ENCODE measurements around the gene GLG1. TPM values are rescaled to one million over a fixed set of nuclear protein-coding genes. Genes with fewer than 3 reads are reported as not detected.
"Not testable (repeated sequence)": the region's sequence is repeated elsewhere in the genome, so short reads cannot be mapped to it uniquely, and the experiment has no call there.

Gene GLG1
- total RNA-seq, 1 experiment from 2014 or later = 487 TPM

DNA sequence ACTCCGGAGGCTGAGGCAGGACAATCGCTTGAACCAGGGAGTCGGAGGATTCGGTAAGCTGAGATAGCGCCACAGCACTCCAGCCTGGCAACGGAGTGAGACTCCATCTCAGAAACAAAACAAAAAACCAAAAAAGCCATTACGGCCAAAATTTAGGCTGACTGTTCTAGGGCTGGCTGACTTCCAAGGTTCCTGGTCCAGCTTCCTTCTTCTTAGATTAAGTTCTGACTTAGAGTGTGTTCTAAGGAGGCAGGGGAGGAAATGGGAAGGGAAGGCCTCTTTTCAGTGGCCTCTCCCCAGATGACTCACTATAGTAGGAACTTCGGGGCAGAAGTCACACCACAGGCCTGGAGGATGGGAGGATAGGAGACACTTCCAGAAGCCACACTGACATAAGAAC is 157.9 kb downstream of the GLG1 start:
- no peaks in the 10 kb centered on the region for H3K4me1 ChIP-seq (ENCODE audit: insufficient read depth, low read length, poor library complexity, severe bottlenecking)
- peak; percentile 38 for DNase-seq (ENCODE audit: low spot score)
- intact Hi-C loops (cut with micrococcal nuclease; ENCODE audit: unreplicated experiment) = no loop called here
- TF ChIP-seq EZH2 (IDR thresholded peaks at IDR 0.05; ENCODE audit: borderline replicate concordance, low read depth, low read length, poor library complexity, severe bottlenecking) = no peak
- TF ChIP-seq, protein P1, sequence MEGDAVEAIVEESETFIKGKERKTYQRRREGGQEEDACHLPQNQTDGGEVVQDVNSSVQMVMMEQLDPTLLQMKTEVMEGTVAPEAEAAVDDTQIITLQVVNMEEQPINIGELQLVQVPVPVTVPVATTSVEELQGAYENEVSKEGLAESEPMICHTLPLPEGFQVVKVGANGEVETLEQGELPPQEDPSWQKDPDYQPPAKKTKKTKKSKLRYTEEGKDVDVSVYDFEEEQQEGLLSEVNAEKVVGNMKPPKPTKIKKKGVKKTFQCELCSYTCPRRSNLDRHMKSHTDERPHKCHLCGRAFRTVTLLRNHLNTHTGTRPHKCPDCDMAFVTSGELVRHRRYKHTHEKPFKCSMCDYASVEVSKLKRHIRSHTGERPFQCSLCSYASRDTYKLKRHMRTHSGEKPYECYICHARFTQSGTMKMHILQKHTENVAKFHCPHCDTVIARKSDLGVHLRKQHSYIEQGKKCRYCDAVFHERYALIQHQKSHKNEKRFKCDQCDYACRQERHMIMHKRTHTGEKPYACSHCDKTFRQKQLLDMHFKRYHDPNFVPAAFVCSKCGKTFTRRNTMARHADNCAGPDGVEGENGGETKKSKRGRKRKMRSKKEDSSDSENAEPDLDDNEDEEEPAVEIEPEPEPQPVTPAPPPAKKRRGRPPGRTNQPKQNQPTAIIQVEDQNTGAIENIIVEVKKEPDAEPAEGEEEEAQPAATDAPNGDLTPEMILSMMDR (conservative IDR thresholded peaks at IDR 0.05; ENCODE audit: low read depth, low read length) = no peak
- CTCF ChIA-PET = no interaction called here
- H3K36me3 ChIP-seq (ENCODE audit: insufficient read depth, low read length, poor library complexity, severe bottlenecking) = peaks cover 82% of the 10 kb centered on the region
- POLR2A ChIA-PET (ENCODE audit: low non-redundant PET) = no interaction called here
- H3K27me3 ChIP-seq (replicated peaks; ENCODE audit: insufficient read depth, low read depth, low read length, poor library complexity) = no peaks in the 10 kb centered on the region
- no peak overlapping the region for H3K4me3 ChIP-seq (ENCODE audit: low read depth, low read length, poor library complexity, severe bottlenecking)
- H3K27ac ChIP-seq (ENCODE audit: low read depth, low read length, poor library complexity, severe bottlenecking) = peak overlapping the region; percentile 22
- no peaks in the 10 kb centered on the region for H3K9me3 ChIP-seq (ENCODE audit: low read depth, low read length, poor library complexity, severe bottlenecking)
- no TSS peak for BruUV-seq (replicated peaks)

DNA sequence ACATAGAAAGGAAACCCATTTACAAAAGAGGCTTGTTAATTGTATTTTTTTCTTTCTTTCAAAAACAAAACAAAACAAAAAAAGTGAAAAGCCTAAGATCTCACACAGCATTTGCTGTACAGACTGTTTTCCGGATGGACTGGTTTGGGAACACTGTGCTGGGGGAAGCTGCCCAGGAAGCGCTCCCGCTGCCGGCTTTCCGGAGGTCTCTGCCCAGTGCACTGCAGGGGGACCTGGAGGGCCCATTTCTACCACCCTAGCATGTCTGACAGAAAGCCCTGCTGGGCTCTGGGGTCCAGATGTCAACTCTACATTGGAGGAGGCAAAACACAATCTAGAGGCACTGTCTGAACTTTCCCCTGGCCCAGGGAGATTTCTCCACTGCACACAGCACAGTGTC is 159.3 kb downstream of the GLG1 start:
- no TSS peak for BruUV-seq (replicated peaks)
- POLR2A ChIA-PET (ENCODE audit: low non-redundant PET) = no interaction called here

DNA sequence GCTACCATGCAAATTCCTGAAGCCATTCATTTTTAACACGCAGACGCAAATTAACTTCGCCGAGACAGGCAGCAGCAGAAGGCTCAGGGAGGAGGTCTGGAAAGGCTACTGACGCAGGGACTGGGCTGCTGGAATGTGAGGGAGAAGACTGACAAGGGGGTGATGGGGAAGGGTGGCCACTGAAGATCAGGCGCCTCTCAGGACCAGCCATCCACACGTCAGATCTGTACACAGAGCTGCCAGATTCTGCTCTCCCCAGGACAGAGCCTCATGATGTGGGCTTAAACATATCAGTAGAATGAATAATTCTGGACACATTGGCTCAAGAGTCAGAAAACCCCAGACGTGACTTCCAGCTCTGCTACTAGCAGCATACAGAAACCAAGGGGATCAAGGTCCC is 160.0 kb downstream of the GLG1 start:
- POLR2A ChIA-PET (ENCODE audit: low non-redundant PET) = no interaction called here
- DNase-seq (ENCODE audit: low spot score) = no peak
- TF ChIP-seq, protein P1 (conservative IDR thresholded peaks at IDR 0.05; ENCODE audit: low read depth, low read length) = no peak
- no peak for TF ChIP-seq EZH2 (IDR thresholded peaks at IDR 0.05; ENCODE audit: borderline replicate concordance, low read depth, low read length, poor library complexity, severe bottlenecking)
- peaks cover 71% of the 10 kb centered on the region for H3K36me3 ChIP-seq (ENCODE audit: insufficient read depth, low read length, poor library complexity, severe bottlenecking)
- no peaks in the 10 kb centered on the region for H3K4me1 ChIP-seq (ENCODE audit: insufficient read depth, low read length, poor library complexity, severe bottlenecking)
- peak overlapping the region; percentile 47 for H3K27ac ChIP-seq (ENCODE audit: low read depth, low read length, poor library complexity, severe bottlenecking)
- BruUV-seq (replicated peaks) = no TSS peak
- intact Hi-C loops (cut with micrococcal nuclease; ENCODE audit: unreplicated experiment) = no loop called here
- H3K27me3 ChIP-seq (replicated peaks; ENCODE audit: insufficient read depth, low read depth, low read length, poor library complexity) = no peaks in the 10 kb centered on the region
- CTCF ChIA-PET = no interaction called here
- no peak overlapping the region for H3K4me3 ChIP-seq (ENCODE audit: low read depth, low read length, poor library complexity, severe bottlenecking)
- H3K9me3 ChIP-seq (ENCODE audit: low read depth, low read length, poor library complexity, severe bottlenecking) = no peaks in the 10 kb centered on the region

More for the DNA sequence above, 159.3 kb downstream of the GLG1 start:
- CTCF ChIA-PET = no interaction called here
- peaks cover 71% of the 10 kb centered on the region for H3K36me3 ChIP-seq (ENCODE audit: insufficient read depth, low read length, poor library complexity, severe bottlenecking)
- peak overlapping the region; percentile 47 for H3K27ac ChIP-seq (ENCODE audit: low read depth, low read length, poor library complexity, severe bottlenecking)
- no peaks in the 10 kb centered on the region for H3K27me3 ChIP-seq (replicated peaks; ENCODE audit: insufficient read depth, low read depth, low read length, poor library complexity)
- no peaks in the 10 kb centered on the region for H3K4me1 ChIP-seq (ENCODE audit: insufficient read depth, low read length, poor library complexity, severe bottlenecking)
- no peak overlapping the region for H3K4me3 ChIP-seq (ENCODE audit: low read depth, low read length, poor library complexity, severe bottlenecking)
- TF ChIP-seq, protein P1 (conservative IDR thresholded peaks at IDR 0.05; ENCODE audit: low read depth, low read length) = no peak
- TF ChIP-seq EZH2 (IDR thresholded peaks at IDR 0.05; ENCODE audit: borderline replicate concordance, low read depth, low read length, poor library complexity, severe bottlenecking) = no peak
- no peak for DNase-seq (ENCODE audit: low spot score)
- intact Hi-C loops (cut with micrococcal nuclease; ENCODE audit: unreplicated experiment) = no loop called here
- H3K9me3 ChIP-seq (ENCODE audit: low read depth, low read length, poor library complexity, severe bottlenecking) = no peaks in the 10 kb centered on the region

DNA sequence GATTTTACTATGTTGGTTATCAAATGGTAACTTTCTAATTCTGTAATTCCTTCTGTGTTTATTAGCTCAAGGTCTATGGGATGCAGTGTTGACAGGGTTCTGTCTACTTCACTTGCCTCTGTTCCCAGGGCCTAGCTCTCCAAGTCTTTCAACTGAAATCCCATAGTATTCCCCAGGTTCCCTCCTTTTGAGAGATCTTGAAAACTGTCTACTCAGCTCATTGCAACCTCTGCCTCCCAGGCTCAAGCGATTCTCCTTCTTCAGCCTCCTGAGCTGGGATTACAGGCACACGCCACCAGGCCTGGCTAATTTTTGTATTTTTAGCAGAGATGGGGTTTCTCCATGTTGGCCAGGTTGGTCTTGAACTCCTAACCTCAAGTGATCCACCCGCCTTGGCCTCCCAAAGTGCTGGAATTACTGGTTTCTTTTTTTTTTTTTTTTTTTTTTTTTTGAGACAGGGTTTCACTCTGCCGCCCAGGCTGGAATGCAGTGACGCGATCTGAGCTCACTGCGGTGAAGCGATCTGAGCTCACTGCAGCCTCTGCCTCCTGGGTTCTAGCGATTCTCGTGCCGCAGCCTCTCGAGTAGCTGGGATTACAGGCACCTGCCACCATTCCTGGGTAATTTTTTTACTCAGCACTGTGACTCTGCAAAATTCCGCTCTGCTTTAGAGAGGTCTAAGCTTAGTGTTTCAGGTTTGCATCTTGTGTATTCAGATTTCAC is 163.1 kb downstream of the GLG1 start:
- CTCF ChIA-PET; H3K4me3 ChIP-seq (ENCODE audit: low read depth, low read length, poor library complexity, severe bottlenecking); intact Hi-C loops (cut with micrococcal nuclease; ENCODE audit: unreplicated experiment); BruUV-seq (replicated peaks); H3K9me3 ChIP-seq (ENCODE audit: low read depth, low read length, poor library complexity, severe bottlenecking); H3K27ac ChIP-seq (ENCODE audit: low read depth, low read length, poor library complexity, severe bottlenecking); H3K4me1 ChIP-seq (ENCODE audit: insufficient read depth, low read length, poor library complexity, severe bottlenecking); DNase-seq (ENCODE audit: low spot score); H3K27me3 ChIP-seq (replicated peaks; ENCODE audit: insufficient read depth, low read depth, low read length, poor library complexity): not testable (repeated sequence)
- POLR2A ChIA-PET (ENCODE audit: low non-redundant PET) = interaction anchor here (0.7 kb wide), 1 partner anchor 72 kb away, joined by 10 read pairs; no protein-coding TSS in a partner anchor
- peaks cover 70% of the 10 kb centered on the region for H3K36me3 ChIP-seq (ENCODE audit: insufficient read depth, low read length, poor library complexity, severe bottlenecking)

Data from A673 (cell line).